HG02642 (cell line): Measurements from ENCODE around the gene CFI.

ENCODE experiments used
- ATAC-seq: cut with Tn5 transposase; IDR thresholded peaks from one replicate; pipeline ENCODE4 v1.9.1; 2021; ENCODE audit warnings: mild to moderate bottlenecking; ENCODE audit not compliant: unreplicated experiment, poor library complexity

CFI gene

GRCh38 chr4:109699553-109700225 is 102.1 kb downstream of the CFI start:
- no peak for ATAC-seq

GRCh38 chr4:109698656-109699055 is 103.1 kb downstream of the CFI start:
- no peak for ATAC-seq

GRCh38 chr4:109691411-109691920 is 110.3 kb downstream of the CFI start:
- no peak for ATAC-seq
